Liver (tissue), 9 donors: ENCODE data around the gene VPS52. TPM values are rescaled to one million over a fixed set of nuclear protein-coding genes. Genes with fewer than 3 reads are reported as not detected.

Experiments used
- DNase-seq: peaks from one replicate; pipeline ENCODE4 v3.0.0-alpha.2; 2017; ENCODE audit warnings: low spot score
- H3K27ac ChIP-seq, 2 donors: one replicate each; pipeline ENCODE4 v1.7.0; 2013; ENCODE audit warnings: inconsistent platforms in 2 of 2, low read length in 2 of 2, control low read depth in 1 of 2, low read depth in 1 of 2, mild to moderate bottlenecking in 1 of 2
- H3K27me3 ChIP-seq, 4 donors: one replicate each; pipeline versions ENCODE4 v1.6.1 to v1.7.0; 2013; ENCODE audit warnings: low read length in 3 of 4, inconsistent platforms in 1 of 4, mild to moderate bottlenecking in 1 of 4, moderate library complexity in 1 of 4; ENCODE audit not compliant: control insufficient read depth in 4 of 4, insufficient read depth in 4 of 4
- H3K36me3 ChIP-seq, 4 donors: one replicate each; pipeline versions ENCODE4 v1.6.1 to v1.7.0; 2013; ENCODE audit warnings: low read length in 3 of 4, mild to moderate bottlenecking in 3 of 4, low read depth in 1 of 4, moderate library complexity in 1 of 4; ENCODE audit not compliant: control insufficient read depth in 4 of 4, insufficient read depth in 3 of 4
- H3K4me1 ChIP-seq, 4 donors: one replicate each; pipeline versions ENCODE4 v1.6.1 to v1.7.0; 2013; ENCODE audit warnings: low read length in 3 of 4, mild to moderate bottlenecking in 3 of 4, moderate library complexity in 1 of 4; ENCODE audit not compliant: control insufficient read depth in 4 of 4, insufficient read depth in 4 of 4
- H3K4me3 ChIP-seq, 3 donors: one replicate each; pipeline versions ENCODE4 v1.6.1 to v1.7.0; 2013; ENCODE audit warnings: low read length in 3 of 3, control low read depth in 1 of 3, low read depth in 1 of 3, mild to moderate bottlenecking in 1 of 3
- H3K9ac ChIP-seq, 2 donors: one replicate each; pipeline ENCODE4 v1.7.0; 2013; ENCODE audit warnings: low read length in 2 of 2, mild to moderate bottlenecking in 2 of 2, moderate library complexity in 2 of 2, control low read depth in 1 of 2, low read depth in 1 of 2
- H3K9me3 ChIP-seq, 4 donors: one replicate each; pipeline versions ENCODE4 v1.6.1 to v1.7.0; 2013; ENCODE audit warnings: low read length in 3 of 4; ENCODE audit not compliant: control insufficient read depth in 4 of 4
- ATF3 ChIP-seq: IDR thresholded peaks from 2 replicates; pipeline ENCODE4 v1.6.1; 2016; ENCODE audit warnings: antibody characterized with exemption
- CTCF ChIP-seq: fragments of 150-350 bp; IDR thresholded peaks from 2 replicates; pipeline ENCODE4 v1.5.1; 2017; ENCODE audit warnings: improper control_type of control experiment, low read depth, low read length; ENCODE audit not compliant: missing input control
- EGR1 ChIP-seq, 2 donors: IDR thresholded peaks; 2 replicates each; pipeline ENCODE4 v1.6.1; 2016 to 2018; ENCODE audit warnings: antibody characterized with exemption in 2 of 2, low read depth in 2 of 2
- FOXA1 ChIP-seq: IDR thresholded peaks from 2 replicates; pipeline ENCODE4 v1.6.1; 2016; ENCODE audit warnings: antibody characterized with exemption
- FOXA2 ChIP-seq: IDR thresholded peaks from 2 replicates; pipeline ENCODE4 v1.6.1; 2016; ENCODE audit warnings: antibody characterized with exemption
- GABPA ChIP-seq, 2 donors: IDR thresholded peaks in 1 of 2; conservative IDR thresholded peaks in 1 of 2; 2 replicates each; pipeline ENCODE4 v1.6.1; 2016; ENCODE audit warnings: antibody characterized with exemption in 2 of 2, mild to moderate bottlenecking in 1 of 2, moderate library complexity in 1 of 2
- HNF4A ChIP-seq, 2 donors: conservative IDR thresholded peaks; 2 replicates each; pipeline ENCODE4 v1.6.1; 2016; ENCODE audit warnings: antibody characterized with exemption in 2 of 2, mild to moderate bottlenecking in 2 of 2
- HNF4G ChIP-seq: IDR thresholded peaks from 2 replicates; pipeline ENCODE4 v1.6.1; 2016; ENCODE audit warnings: antibody characterized with exemption
- JUND ChIP-seq, 2 donors: IDR thresholded peaks; 2 replicates each; pipeline ENCODE4 v1.6.1; 2016; ENCODE audit warnings: antibody characterized with exemption in 2 of 2
- MAX ChIP-seq: IDR thresholded peaks from 2 replicates; pipeline ENCODE4 v1.6.1; 2016; ENCODE audit warnings: antibody characterized with exemption
- NR2F2 ChIP-seq: IDR thresholded peaks from 2 replicates; pipeline ENCODE4 v1.6.1; 2016; ENCODE audit warnings: antibody characterized with exemption
- RAD21 ChIP-seq, 2 donors: IDR thresholded peaks; 2 replicates each; pipeline ENCODE4 v1.6.1; 2016; ENCODE audit warnings: antibody characterized with exemption in 2 of 2, mild to moderate bottlenecking in 2 of 2
- RXRA ChIP-seq, 2 donors: IDR thresholded peaks; 2 replicates each; pipeline ENCODE4 v1.6.1; 2017 to 2018; ENCODE audit warnings: antibody characterized with exemption in 2 of 2, mild to moderate bottlenecking in 1 of 2
- SP1 ChIP-seq: IDR thresholded peaks from 2 replicates; pipeline ENCODE4 v1.6.1; 2018; ENCODE audit warnings: antibody characterized with exemption, mild to moderate bottlenecking
- TAF1 ChIP-seq: conservative IDR thresholded peaks from 2 replicates; pipeline ENCODE4 v1.6.1; 2016; ENCODE audit warnings: antibody characterized with exemption, mild to moderate bottlenecking
- YY1 ChIP-seq: IDR thresholded peaks from 2 replicates; pipeline ENCODE4 v1.6.1; 2016; ENCODE audit warnings: antibody characterized with exemption, mild to moderate bottlenecking
- ZBTB33 ChIP-seq: IDR thresholded peaks from 2 replicates; pipeline ENCODE4 v1.6.1; 2016; ENCODE audit warnings: antibody characterized with exemption
- WGBS: extraction: QIAGEN DNeasy Blood & Tissue Kit; methylation state at CpG from one replicate; pipeline ENCODE4 v1.1.7; 2013; 5-methylcytosine and 5-hydroxymethylcytosine counted together
- polyA plus RNA-seq, 2 donors: library from polyadenylated mRNA; stranded (reverse) in 1 of 2; unstranded in 1 of 2; fragments of 200-250 nt in 1 of 2; fragments of >200 nt in 1 of 2; fragmentation: Nextera tagmentation in 1 of 2; extraction: Ambion mirVana in 1 of 2; gene quantifications; one replicate each; pipeline versions ENCODE4 v1.2.1 to v1.2.3, GENCODE V29; 2013 to 2015
- total RNA-seq, 2 donors: library from RNA; depleted of rRNA; stranded (reverse); fragments of >200 nt; gene quantifications; one replicate each; pipeline ENCODE4 v1.2.3, GENCODE V29; 2014
- TF ChIP-seq, protein P1 (sequence below): IDR thresholded peaks from 2 replicates; pipeline ENCODE4 v1.6.1; 2016; ENCODE audit warnings: antibody characterized with exemption, mild to moderate bottlenecking
- donor health status: healthy.
- donor health status: healthy.
- donor health status: healthy.
- donor health status: healthy.
- donor health status: healthy.

VPS52 gene
- total and polyA plus RNA-seq, 4 donors = 21.3 to 33.4 (median 25.3) TPM

DNA sequence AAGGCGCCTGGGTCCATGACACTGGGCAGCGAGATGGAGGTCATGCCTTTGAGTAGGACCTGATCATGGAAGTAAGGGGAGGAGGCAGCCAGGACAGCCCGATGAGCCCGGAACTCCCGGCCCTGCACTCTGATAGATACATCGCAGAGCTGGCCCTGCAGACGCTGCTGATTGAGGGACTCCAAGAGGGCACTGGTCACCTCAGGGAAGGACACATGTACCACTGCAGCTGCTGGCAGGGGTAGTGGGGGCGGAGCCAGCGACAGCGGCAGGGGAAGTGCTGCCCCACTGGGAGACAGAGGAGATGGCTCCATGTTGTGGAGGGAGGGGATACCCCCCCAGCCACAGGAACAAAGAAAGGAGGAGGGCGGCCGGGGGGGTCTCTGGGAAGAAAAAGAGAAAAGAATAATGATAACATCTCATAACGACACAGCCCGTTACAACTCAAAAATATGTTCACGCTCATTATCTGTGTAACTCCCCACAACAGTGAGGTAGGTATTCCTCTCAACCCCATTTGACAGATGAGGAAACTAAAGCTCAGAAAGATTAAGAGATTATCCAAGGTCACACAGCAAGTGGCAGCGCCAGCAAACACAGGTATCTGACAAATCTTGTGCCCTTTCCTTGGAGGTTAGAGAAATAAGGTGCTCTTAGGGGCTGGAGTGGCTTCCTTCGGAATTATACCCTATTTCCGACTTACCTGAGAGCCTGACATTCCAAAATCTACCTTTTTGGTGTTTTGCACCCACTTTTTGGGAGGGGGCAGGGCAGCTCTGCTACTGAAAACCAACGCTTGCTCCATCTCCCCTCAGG, 45.1 kb upstream of the VPS52 start:
- H3K9me3 ChIP-seq = no peaks in the 10 kb centered on the region
- TF ChIP-seq GABPA (IDR thresholded peaks at IDR 0.05 in 1 of 2, conservative IDR thresholded peaks at IDR 0.05 in 1 of 2) (no peak), TAF1 (no peak), JUND (IDR thresholded peaks at IDR 0.05) (no peak), FOXA1 (no peak), RXRA (IDR thresholded peaks at IDR 0.05) (no peak), ZBTB33 (no peak), MAX (no peak), HNF4A (conservative IDR thresholded peaks at IDR 0.05) (no peak), SP1 (no peak), NR2F2 (no peak), ATF3 (no peak), RAD21 (IDR thresholded peaks at IDR 0.05) (no peak), YY1 (no peak), EGR1 (IDR thresholded peaks at IDR 0.05; ENCODE audit: low read depth in 2 of 2) (no peak), HNF4G (no peak), CTCF (no peak), FOXA2 (no peak)
- TF ChIP-seq, protein P1, sequence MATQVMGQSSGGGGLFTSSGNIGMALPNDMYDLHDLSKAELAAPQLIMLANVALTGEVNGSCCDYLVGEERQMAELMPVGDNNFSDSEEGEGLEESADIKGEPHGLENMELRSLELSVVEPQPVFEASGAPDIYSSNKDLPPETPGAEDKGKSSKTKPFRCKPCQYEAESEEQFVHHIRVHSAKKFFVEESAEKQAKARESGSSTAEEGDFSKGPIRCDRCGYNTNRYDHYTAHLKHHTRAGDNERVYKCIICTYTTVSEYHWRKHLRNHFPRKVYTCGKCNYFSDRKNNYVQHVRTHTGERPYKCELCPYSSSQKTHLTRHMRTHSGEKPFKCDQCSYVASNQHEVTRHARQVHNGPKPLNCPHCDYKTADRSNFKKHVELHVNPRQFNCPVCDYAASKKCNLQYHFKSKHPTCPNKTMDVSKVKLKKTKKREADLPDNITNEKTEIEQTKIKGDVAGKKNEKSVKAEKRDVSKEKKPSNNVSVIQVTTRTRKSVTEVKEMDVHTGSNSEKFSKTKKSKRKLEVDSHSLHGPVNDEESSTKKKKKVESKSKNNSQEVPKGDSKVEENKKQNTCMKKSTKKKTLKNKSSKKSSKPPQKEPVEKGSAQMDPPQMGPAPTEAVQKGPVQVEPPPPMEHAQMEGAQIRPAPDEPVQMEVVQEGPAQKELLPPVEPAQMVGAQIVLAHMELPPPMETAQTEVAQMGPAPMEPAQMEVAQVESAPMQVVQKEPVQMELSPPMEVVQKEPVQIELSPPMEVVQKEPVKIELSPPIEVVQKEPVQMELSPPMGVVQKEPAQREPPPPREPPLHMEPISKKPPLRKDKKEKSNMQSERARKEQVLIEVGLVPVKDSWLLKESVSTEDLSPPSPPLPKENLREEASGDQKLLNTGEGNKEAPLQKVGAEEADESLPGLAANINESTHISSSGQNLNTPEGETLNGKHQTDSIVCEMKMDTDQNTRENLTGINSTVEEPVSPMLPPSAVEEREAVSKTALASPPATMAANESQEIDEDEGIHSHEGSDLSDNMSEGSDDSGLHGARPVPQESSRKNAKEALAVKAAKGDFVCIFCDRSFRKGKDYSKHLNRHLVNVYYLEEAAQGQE = no peak
- 83% methylated on average over 19 of the region's 19 CpGs for WGBS

More for the DNA sequence above, 45.1 kb upstream of the VPS52 start:
- peaks cover 18 to 63% (median 52%) of the 10 kb centered on the region in 4 donors for H3K4me1 ChIP-seq
- H3K27ac ChIP-seq = no peak overlapping the region
- H3K27me3 ChIP-seq = no peaks in the 10 kb centered on the region
- no peak for DNase-seq
- H3K9ac ChIP-seq = no peak overlapping the region
- peak overlapping the region in 2 of 3 donors; percentile 55 to 68 for H3K4me3 ChIP-seq
- peaks cover 0 to 16% (median 8%) of the 10 kb centered on the region in 4 donors for H3K36me3 ChIP-seq
